ENCODE data around the gene IL4. TPM values are rescaled to one million over a fixed set of nuclear protein-coding genes. Genes with fewer than 3 reads are reported as not detected.

Gene IL4
- total and polyA plus RNA-seq, 2 of the 13 experiments (the other 11 are each of a cell fraction or from before 2014, with no cell fraction given) = not detected

DNA sequence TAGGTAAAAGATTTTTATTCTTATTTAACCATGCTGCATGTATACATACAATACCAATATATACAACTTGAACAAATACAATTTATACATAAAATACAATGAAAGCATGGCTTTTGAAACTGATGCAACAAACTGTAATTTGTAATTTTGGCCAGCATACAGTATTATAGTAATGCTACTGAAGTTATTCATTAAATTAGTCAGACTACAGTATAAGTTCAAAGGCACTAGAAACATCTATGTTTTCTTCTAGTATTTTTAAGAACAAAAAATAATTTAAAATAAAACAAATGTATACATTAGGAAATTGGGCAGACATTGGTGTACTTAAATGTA, 18.8 kb downstream of the IL4 start:
- Histone ChIP-seq H3K9me3 (ENCODE audit: low read length) (no peaks in the 10 kb centered on the region), H3K9ac (ENCODE audit: insufficient read depth, low read depth, low read length) (no peak overlapping the region), H2AFZ (ENCODE audit: low read length) (no peak overlapping the region), H3K36me3 (replicated peaks in 1 of 2; ENCODE audit: control insufficient read depth in 1 of 2, insufficient read depth in 2 of 2, low read length in 2 of 2) (no peaks in the 10 kb centered on the region), H3K4me1 (ENCODE audit: insufficient read depth, low read length) (no peaks in the 10 kb centered on the region), H3K79me2 (ENCODE audit: insufficient read depth, low read length) (no peaks in the 10 kb centered on the region), H3K27me3 (ENCODE audit: control insufficient read depth in 1 of 2, insufficient read depth in 2 of 2, low read length in 2 of 2) (no peaks in the 10 kb centered on the region), H4K20me1 (ENCODE audit: insufficient read depth, low read length) (no peaks in the 10 kb centered on the region), H3K4me2 (ENCODE audit: low read depth, low read length) (no peak overlapping the region), H3K27ac (ENCODE audit: extremely low read length, insufficient read depth, low read length) (no peak overlapping the region), H3K4me3 (replicated peaks in 1 of 3; ENCODE audit: insufficient read depth in 1 of 3, low read depth in 2 of 3, low read length in 3 of 3) (no peak overlapping the region)
- no peak for ATAC-seq
- CTCF ChIA-PET (ENCODE audit: low intra/inter-chr PET ratio, low total read pairs) = no interaction called here
- POLR2A ChIA-PET = no interaction called here
- FAIRE-seq = no peak
- TF ChIP-seq, protein P1, sequence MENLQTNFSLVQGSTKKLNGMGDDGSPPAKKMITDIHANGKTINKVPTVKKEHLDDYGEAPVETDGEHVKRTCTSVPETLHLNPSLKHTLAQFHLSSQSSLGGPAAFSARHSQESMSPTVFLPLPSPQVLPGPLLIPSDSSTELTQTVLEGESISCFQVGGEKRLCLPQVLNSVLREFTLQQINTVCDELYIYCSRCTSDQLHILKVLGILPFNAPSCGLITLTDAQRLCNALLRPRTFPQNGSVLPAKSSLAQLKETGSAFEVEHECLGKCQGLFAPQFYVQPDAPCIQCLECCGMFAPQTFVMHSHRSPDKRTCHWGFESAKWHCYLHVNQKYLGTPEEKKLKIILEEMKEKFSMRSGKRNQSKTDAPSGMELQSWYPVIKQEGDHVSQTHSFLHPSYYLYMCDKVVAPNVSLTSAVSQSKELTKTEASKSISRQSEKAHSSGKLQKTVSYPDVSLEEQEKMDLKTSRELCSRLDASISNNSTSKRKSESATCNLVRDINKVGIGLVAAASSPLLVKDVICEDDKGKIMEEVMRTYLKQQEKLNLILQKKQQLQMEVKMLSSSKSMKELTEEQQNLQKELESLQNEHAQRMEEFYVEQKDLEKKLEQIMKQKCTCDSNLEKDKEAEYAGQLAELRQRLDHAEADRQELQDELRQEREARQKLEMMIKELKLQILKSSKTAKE (CRISPR knock-in tag; IDR thresholded peaks at IDR 0.05; ENCODE audit: borderline replicate concordance) = no peak
- TF ChIP-seq ZNF326 (CRISPR knock-in tag; IDR thresholded peaks at IDR 0.05; ENCODE audit: borderline replicate concordance) = no peak
- no peak for TF ChIP-seq ZNF432 (CRISPR knock-in tag; IDR thresholded peaks at IDR 0.05; ENCODE audit: borderline replicate concordance)
- TF ChIP-seq, protein P2, sequence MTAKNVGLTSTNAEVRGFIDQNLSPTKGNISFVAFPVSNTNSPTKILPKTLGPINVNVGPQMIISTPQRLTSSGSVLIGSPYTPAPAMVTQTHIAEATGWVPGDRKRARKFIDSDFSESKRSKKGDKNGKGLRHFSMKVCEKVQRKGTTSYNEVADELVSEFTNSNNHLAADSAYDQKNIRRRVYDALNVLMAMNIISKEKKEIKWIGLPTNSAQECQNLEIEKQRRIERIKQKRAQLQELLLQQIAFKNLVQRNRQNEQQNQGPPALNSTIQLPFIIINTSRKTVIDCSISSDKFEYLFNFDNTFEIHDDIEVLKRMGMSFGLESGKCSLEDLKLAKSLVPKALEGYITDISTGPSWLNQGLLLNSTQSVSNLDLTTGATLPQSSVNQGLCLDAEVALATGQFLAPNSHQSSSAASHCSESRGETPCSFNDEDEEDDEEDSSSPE (CRISPR knock-in tag; IDR thresholded peaks at IDR 0.05) = no peak
- no peak for TF ChIP-seq ZNF704 (CRISPR knock-in tag; IDR thresholded peaks at IDR 0.05; ENCODE audit: borderline replicate concordance)
- TF ChIP-seq RNF2 (conservative IDR thresholded peaks at IDR 0.05; ENCODE audit: low read depth) = no peak
- TF ChIP-seq KLF13 (CRISPR knock-in tag; IDR thresholded peaks at IDR 0.05) = no peak
- no peak for TF ChIP-seq THRA (CRISPR knock-in tag; IDR thresholded peaks at IDR 0.05; ENCODE audit: borderline replicate concordance)
- no peak for TF ChIP-seq ZNF552 (CRISPR knock-in tag; IDR thresholded peaks at IDR 0.05; ENCODE audit: borderline replicate concordance)
- TF ChIP-seq ZFP62 (CRISPR knock-in tag; IDR thresholded peaks at IDR 0.05) = no peak
- no peak for TF ChIP-seq PAXIP1 (CRISPR knock-in tag; conservative IDR thresholded peaks at IDR 0.05)
- DNase-seq (ENCODE audit: low spot score) = no peak
- in situ Hi-C loops (cut with HindIII; ENCODE audit: extremely low pct_ligation_motif_present, low pct_unique_long_range_greater_than_20kb) = no loop called here
- intact Hi-C loops (cut with micrococcal nuclease; ENCODE audit: unreplicated experiment) = no loop called here
- BruUV-seq (replicated peaks) = no TSS peak

Data from HepG2 (cell line).